SK-N-SH treated with all-trans-retinoic acid at 6 μM for 48 hours (cell line): ENCODE measurements around the gene PWWP2B.

Source experiments
- BACH2 ChIP-seq: fragments of 250-450 bp; sonication (Bioruptor Pico); IDR thresholded peaks from 2 replicates; pipeline ENCODE4 v1.9.0; 2021; ENCODE audit warnings: mild to moderate bottlenecking, borderline replicate concordance
- GLIS3 ChIP-seq: fragments of 250-450 bp; sonication (Bioruptor Pico); IDR thresholded peaks from 2 replicates; pipeline ENCODE4 v1.5.0; 2020; ENCODE audit warnings: mild to moderate bottlenecking, moderate library complexity
- ZC3H10 ChIP-seq: fragments of 250-450 bp; sonication (Bioruptor Pico); IDR thresholded peaks from 2 replicates; pipeline ENCODE4 v1.5.1; 2021; ENCODE audit warnings: mild to moderate bottlenecking, moderate library complexity
- ZFP30 ChIP-seq: fragments of 450-650 bp; formaldehyde crosslinking; IDR thresholded peaks from 2 replicates; pipeline ENCODE4 v1.5.0; 2022; ENCODE audit warnings: mild to moderate bottlenecking, moderate library complexity
- ZNF8 ChIP-seq: fragments of 450-650 bp; formaldehyde crosslinking; IDR thresholded peaks from 2 replicates; pipeline ENCODE4 v1.5.0; 2020; ENCODE audit warnings: mild to moderate bottlenecking, moderate library complexity
- TF ChIP-seq, protein P1 (sequence below): fragments of 250-450 bp; sonication (Bioruptor Pico); IDR thresholded peaks from 2 replicates; pipeline ENCODE4 v1.8.0; 2020; ENCODE audit warnings: mild to moderate bottlenecking, moderate library complexity, borderline replicate concordance

DNA sequence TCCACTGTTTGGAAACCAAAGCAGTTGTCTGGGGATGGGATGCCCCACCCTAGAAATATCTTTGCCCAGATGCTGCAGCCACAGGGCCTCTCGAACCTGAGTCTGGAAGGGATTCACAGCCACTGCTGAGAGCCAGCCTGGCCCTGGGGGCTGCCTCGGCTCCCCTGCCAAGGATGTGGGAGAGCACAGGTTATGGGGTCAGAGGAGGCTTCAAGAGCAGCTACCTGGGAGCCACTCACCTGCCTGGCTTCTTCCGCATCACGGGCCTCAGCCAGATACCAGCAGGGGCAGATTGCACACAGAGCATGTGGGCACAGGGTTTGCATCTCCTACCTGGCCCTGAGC lies 5.4 kb upstream of the PWWP2B start:
- TF ChIP-seq BACH2 (no peak), GLIS3 (CRISPR knock-in tag) (no peak), ZC3H10 (CRISPR knock-in tag) (no peak), ZNF8 (CRISPR knock-in tag) (no peak), ZFP30 (CRISPR knock-in tag) (no peak)
- TF ChIP-seq, protein P1, sequence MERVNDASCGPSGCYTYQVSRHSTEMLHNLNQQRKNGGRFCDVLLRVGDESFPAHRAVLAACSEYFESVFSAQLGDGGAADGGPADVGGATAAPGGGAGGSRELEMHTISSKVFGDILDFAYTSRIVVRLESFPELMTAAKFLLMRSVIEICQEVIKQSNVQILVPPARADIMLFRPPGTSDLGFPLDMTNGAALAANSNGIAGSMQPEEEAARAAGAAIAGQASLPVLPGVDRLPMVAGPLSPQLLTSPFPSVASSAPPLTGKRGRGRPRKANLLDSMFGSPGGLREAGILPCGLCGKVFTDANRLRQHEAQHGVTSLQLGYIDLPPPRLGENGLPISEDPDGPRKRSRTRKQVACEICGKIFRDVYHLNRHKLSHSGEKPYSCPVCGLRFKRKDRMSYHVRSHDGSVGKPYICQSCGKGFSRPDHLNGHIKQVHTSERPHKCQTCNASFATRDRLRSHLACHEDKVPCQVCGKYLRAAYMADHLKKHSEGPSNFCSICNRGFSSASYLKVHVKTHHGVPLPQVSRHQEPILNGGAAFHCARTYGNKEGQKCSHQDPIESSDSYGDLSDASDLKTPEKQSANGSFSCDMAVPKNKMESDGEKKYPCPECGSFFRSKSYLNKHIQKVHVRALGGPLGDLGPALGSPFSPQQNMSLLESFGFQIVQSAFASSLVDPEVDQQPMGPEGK (CRISPR knock-in tag) = no peak
